ENCODE measurements around the gene TMEM273.
A peak's percentile ranks its signal among the peaks of the same experiment; 100 is the strongest.

The TMEM273 gene

GRCh38 chr10:49177391-49178355 is 10.5 kb downstream of the TMEM273 start:
- Histone ChIP-seq H3K27ac (replicated peaks; ENCODE audit: low read length) (no peak overlapping the region), H2BK15ac (ENCODE audit: low read length) (no peak overlapping the region), H4K8ac (ENCODE audit: low read depth, low read length) (no peak overlapping the region), H4K91ac (ENCODE audit: low read depth, low read length, poor library complexity) (no peak overlapping the region), H2AFZ (ENCODE audit: low read length) (peak overlapping the region; percentile 71), H3K4me1 (ENCODE audit: control insufficient read depth in 2 of 2, insufficient read depth in 1 of 2, low read depth in 1 of 2, low read length in 2 of 2) (peaks cover 0 to 4% of the 10 kb centered on the region in 2 donors), H3K9me3 (replicated peaks in 1 of 2; ENCODE audit: control insufficient read depth in 2 of 2, insufficient read depth in 1 of 2, low read depth in 1 of 2, low read length in 2 of 2) (no peaks in the 10 kb centered on the region), H3K23ac (ENCODE audit: low read depth, low read length, poor library complexity) (no peak overlapping the region), H3K79me1 (ENCODE audit: low read depth, low read length) (no peaks in the 10 kb centered on the region), H3K18ac (ENCODE audit: low read length) (peak overlapping the region; percentile 45), H3K36me3 (replicated peaks in 1 of 2; ENCODE audit: control insufficient read depth in 2 of 2, insufficient read depth in 2 of 2, low read length in 2 of 2) (no peaks in the 10 kb centered on the region), H2BK12ac (ENCODE audit: low read length) (no peak overlapping the region), H3K4me2 (ENCODE audit: insufficient read depth, low read length, poor library complexity, severe bottlenecking) (no peak overlapping the region), H2BK120ac (ENCODE audit: low read depth, low read length) (no peak overlapping the region), H3K9ac (ENCODE audit: low read depth, low read length, poor library complexity) (no peak overlapping the region), H2AK5ac (ENCODE audit: low read depth, low read length) (no peak overlapping the region), H2BK5ac (ENCODE audit: low read length) (no peak overlapping the region), H3K27me3 (ENCODE audit: control insufficient read depth in 3 of 3, insufficient read depth in 3 of 3, low read depth in 1 of 3, low read length in 3 of 3) (no peaks in the 10 kb centered on the region), H3K4me3 (ENCODE audit: low read length in 2 of 2) (no peak overlapping the region), H3K14ac (ENCODE audit: low read length) (no peak overlapping the region), H3K4ac (ENCODE audit: low read length) (no peak overlapping the region)
- WGBS, 2 donors (ENCODE audit: extremely low coverage in 2 of 2, insufficient read length in 2 of 2, insufficient replicate concordance in 1 of 2) = no CpG with 5 or more reads among the region's 9 CpGs
- DNase-seq (ENCODE audit: low spot score) = no peak

- no peak overlapping the region for H3K4me2 ChIP-seq (ENCODE audit: insufficient read depth, low read length, poor library complexity, severe bottlenecking)
- no peak overlapping the region for H2BK120ac ChIP-seq (ENCODE audit: low read depth, low read length)
- WGBS, 2 donors (ENCODE audit: extremely low coverage in 2 of 2, insufficient read length in 2 of 2, insufficient replicate concordance in 1 of 2) = no CpG with 5 or more reads among the region's 19 CpGs
- H4K8ac ChIP-seq (ENCODE audit: low read depth, low read length) = no peak overlapping the region
- no peak overlapping the region for H2BK12ac ChIP-seq (ENCODE audit: low read length)
- H3K79me1 ChIP-seq (ENCODE audit: low read depth, low read length) = no peaks in the 10 kb centered on the region
- no peak overlapping the region for H3K14ac ChIP-seq (ENCODE audit: low read length)
- H3K36me3 ChIP-seq (replicated peaks in 1 of 2; ENCODE audit: control insufficient read depth in 2 of 2, insufficient read depth in 2 of 2, low read length in 2 of 2) = no peaks in the 10 kb centered on the region
- no peak overlapping the region for H2BK15ac ChIP-seq (ENCODE audit: low read length)
- no peak overlapping the region for H2BK5ac ChIP-seq (ENCODE audit: low read length)
- no peak overlapping the region for H2AK5ac ChIP-seq (ENCODE audit: low read depth, low read length)
- H3K23ac ChIP-seq (ENCODE audit: low read depth, low read length, poor library complexity) = no peak overlapping the region
- no peak for DNase-seq (ENCODE audit: low spot score)
- H3K27me3 ChIP-seq (ENCODE audit: control insufficient read depth in 3 of 3, insufficient read depth in 3 of 3, low read depth in 1 of 3, low read length in 3 of 3) = no peaks in the 10 kb centered on the region
- no peak overlapping the region for H3K4ac ChIP-seq (ENCODE audit: low read length)
- H3K18ac ChIP-seq (ENCODE audit: low read length) = peak overlapping the region; percentile 16
- H4K91ac ChIP-seq (ENCODE audit: low read depth, low read length, poor library complexity) = no peak overlapping the region
- no peak overlapping the region for H3K27ac ChIP-seq (replicated peaks; ENCODE audit: low read length)
- peaks cover 0 to 4% of the 10 kb centered on the region in 2 donors for H3K4me1 ChIP-seq (ENCODE audit: control insufficient read depth in 2 of 2, insufficient read depth in 1 of 2, low read depth in 1 of 2, low read length in 2 of 2)
- no peak overlapping the region for H3K4me3 ChIP-seq (ENCODE audit: low read length in 2 of 2)
- no peaks in the 10 kb centered on the region for H3K9me3 ChIP-seq (replicated peaks in 1 of 2; ENCODE audit: control insufficient read depth in 2 of 2, insufficient read depth in 1 of 2, low read depth in 1 of 2, low read length in 2 of 2)
- H3K9ac ChIP-seq (ENCODE audit: low read depth, low read length, poor library complexity) = no peak overlapping the region
- peak overlapping the region; percentile 71 for H2AFZ ChIP-seq (ENCODE audit: low read length)
These were observed 11.6 kb downstream of the TMEM273 start for GRCh38 chr10:49176310-49177268.

- no peak overlapping the region for H3K9ac ChIP-seq (ENCODE audit: low read depth, low read length, poor library complexity)
- H3K9me3 ChIP-seq (replicated peaks in 1 of 2; ENCODE audit: control insufficient read depth in 2 of 2, insufficient read depth in 1 of 2, low read depth in 1 of 2, low read length in 2 of 2) = no peaks in the 10 kb centered on the region
- H4K8ac ChIP-seq (ENCODE audit: low read depth, low read length) = no peak overlapping the region
- H3K14ac ChIP-seq (ENCODE audit: low read length) = peak overlapping the region; percentile 10
- H3K18ac ChIP-seq (ENCODE audit: low read length) = peak overlapping the region; percentile 1
- H2AK5ac ChIP-seq (ENCODE audit: low read depth, low read length) = no peak overlapping the region
- no peak overlapping the region for H2BK15ac ChIP-seq (ENCODE audit: low read length)
- no peak overlapping the region for H2BK5ac ChIP-seq (ENCODE audit: low read length)
- no peaks in the 10 kb centered on the region for H3K79me1 ChIP-seq (ENCODE audit: low read depth, low read length)
- DNase-seq (ENCODE audit: low spot score) = no peak
- H3K4me1 ChIP-seq (ENCODE audit: control insufficient read depth in 2 of 2, insufficient read depth in 1 of 2, low read depth in 1 of 2, low read length in 2 of 2) = peaks cover 0 to 4% of the 10 kb centered on the region in 2 donors
- H2AFZ ChIP-seq (ENCODE audit: low read length) = no peak overlapping the region
- H3K4me3 ChIP-seq (ENCODE audit: low read length in 2 of 2) = no peak overlapping the region
- H4K91ac ChIP-seq (ENCODE audit: low read depth, low read length, poor library complexity) = no peak overlapping the region
- H3K4ac ChIP-seq (ENCODE audit: low read length) = no peak overlapping the region
- no peaks in the 10 kb centered on the region for H3K27me3 ChIP-seq (ENCODE audit: control insufficient read depth in 3 of 3, insufficient read depth in 3 of 3, low read depth in 1 of 3, low read length in 3 of 3)
- no CpG with 5 or more reads among the region's 8 CpGs for WGBS, 2 donors (ENCODE audit: extremely low coverage in 2 of 2, insufficient read length in 2 of 2, insufficient replicate concordance in 1 of 2)
- H2BK12ac ChIP-seq (ENCODE audit: low read length) = no peak overlapping the region
- H3K23ac ChIP-seq (ENCODE audit: low read depth, low read length, poor library complexity) = no peak overlapping the region
- no peak overlapping the region for H3K4me2 ChIP-seq (ENCODE audit: insufficient read depth, low read length, poor library complexity, severe bottlenecking)
- H3K27ac ChIP-seq (replicated peaks; ENCODE audit: low read length) = no peak overlapping the region
- H2BK120ac ChIP-seq (ENCODE audit: low read depth, low read length) = no peak overlapping the region
- H3K36me3 ChIP-seq (replicated peaks in 1 of 2; ENCODE audit: control insufficient read depth in 2 of 2, insufficient read depth in 2 of 2, low read length in 2 of 2) = no peaks in the 10 kb centered on the region
These were observed 12.4 kb downstream of the TMEM273 start for GRCh38 chr10:49175587-49176309.

All from neuronal stem cell (in vitro differentiated cells).